Posterior cingulate gyrus (tissue), 11 donors: ENCODE results near the gene IL12RB1.
"Not testable (repeated sequence)": the region's sequence is repeated elsewhere in the genome, so short reads cannot be mapped to it uniquely, and the experiment has no call there.

Experiments
- DNase-seq, 10 donors: peaks; one replicate each; pipeline versions ENCODE4 v3.0.0 to v3.0.0-alpha.2; 2020 to 2021; ENCODE audit warnings: mixed read lengths in 3 of 10
- intact Hi-C: fragments of 100-400 bp; cut with DNase I; formaldehyde crosslinking; loops from one replicate; pipeline ENCODE4 v1.15.1; 2023

Gene IL12RB1

DNA sequence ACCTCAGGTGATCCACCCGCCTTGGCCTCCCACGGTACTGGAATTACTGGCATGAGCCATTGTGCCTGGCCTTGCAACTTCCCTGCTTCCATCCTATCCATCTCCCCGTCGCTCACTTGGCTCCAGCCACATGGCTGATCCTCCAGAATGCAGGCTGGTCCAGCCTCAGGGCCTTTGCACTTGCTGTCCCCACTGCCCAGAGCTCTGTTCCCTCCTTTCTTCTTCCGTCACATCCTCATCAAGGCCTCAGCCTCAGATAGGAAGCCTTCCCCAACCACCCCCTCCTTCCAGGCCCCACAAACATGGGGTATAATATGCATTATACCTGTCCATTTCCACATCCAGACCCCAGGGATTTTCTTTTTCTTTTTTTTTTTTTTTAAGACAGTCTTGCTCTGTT is 27.1 kb upstream of the IL12RB1 start:
- no peak for DNase-seq
- intact Hi-C loops: loop anchor here (2.0 to 5.0 kb wide), 2 partner anchors 47 to 138 kb away; no protein-coding TSS in a partner anchor

DNA sequence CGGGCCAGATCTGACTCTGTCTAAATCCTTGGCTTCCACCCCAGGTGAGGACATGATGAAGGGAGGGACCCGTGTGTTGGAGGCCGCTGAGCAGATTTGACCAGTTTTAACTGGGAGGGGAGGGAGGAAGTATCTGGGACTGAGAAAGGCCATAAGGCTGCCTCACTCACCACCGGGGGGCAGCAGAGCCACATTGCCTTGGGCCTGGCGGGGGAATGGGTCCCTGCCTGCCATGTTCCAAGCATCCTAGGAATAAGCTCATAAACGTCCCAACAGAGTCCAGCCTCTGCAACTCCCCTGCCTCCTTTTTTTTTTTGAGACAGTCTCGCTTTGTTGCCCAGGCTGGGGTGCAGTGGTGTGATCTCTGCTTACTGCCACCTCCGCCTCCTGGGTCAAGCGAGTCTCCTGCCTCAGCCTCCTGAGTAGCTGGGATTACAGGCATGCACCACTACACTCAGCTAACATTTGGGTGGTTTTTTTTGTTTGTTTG is 26.3 kb upstream of the IL12RB1 start:
- intact Hi-C loops: loop anchor here (2.0 to 5.0 kb wide), 2 partner anchors 48 to 139 kb away; no protein-coding TSS in a partner anchor
- peak; percentile 77 to 98 (median 90) for DNase-seq

DNA sequence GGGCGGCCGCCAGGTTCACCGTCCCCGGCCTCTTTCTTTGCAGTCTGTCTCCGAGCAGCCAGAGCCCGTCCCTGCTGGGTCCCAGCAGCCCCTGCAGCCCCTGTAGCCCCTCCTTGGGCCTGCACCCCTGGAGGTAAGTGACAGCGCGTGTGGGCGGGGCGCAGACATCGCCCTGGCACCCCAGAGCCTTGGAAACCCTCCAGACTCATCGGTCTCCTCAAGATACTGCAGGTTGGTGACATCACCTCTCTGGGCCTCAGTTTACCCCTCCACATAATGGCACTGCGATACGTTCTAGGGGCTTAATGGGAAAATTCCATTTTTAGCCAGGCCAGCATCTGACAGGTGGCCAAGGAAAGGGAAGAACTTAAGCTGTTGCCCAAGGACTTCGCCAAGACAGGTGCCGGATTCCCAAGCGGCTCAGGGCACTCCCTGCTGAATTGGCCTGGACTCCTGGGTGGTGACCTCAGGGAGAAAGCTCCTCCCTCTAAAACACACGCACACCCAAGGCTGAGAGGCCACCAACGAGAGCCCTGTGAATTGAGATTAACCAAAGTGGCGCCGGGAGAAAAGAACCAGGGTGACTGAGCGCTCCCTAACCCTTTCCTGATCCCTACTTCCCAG is 24.0 kb upstream of the IL12RB1 start:
- intact Hi-C loops: loop anchor here (5.0 kb wide), 1 partner anchor 142 kb away; no protein-coding TSS in a partner anchor
- no peak for DNase-seq

DNA sequence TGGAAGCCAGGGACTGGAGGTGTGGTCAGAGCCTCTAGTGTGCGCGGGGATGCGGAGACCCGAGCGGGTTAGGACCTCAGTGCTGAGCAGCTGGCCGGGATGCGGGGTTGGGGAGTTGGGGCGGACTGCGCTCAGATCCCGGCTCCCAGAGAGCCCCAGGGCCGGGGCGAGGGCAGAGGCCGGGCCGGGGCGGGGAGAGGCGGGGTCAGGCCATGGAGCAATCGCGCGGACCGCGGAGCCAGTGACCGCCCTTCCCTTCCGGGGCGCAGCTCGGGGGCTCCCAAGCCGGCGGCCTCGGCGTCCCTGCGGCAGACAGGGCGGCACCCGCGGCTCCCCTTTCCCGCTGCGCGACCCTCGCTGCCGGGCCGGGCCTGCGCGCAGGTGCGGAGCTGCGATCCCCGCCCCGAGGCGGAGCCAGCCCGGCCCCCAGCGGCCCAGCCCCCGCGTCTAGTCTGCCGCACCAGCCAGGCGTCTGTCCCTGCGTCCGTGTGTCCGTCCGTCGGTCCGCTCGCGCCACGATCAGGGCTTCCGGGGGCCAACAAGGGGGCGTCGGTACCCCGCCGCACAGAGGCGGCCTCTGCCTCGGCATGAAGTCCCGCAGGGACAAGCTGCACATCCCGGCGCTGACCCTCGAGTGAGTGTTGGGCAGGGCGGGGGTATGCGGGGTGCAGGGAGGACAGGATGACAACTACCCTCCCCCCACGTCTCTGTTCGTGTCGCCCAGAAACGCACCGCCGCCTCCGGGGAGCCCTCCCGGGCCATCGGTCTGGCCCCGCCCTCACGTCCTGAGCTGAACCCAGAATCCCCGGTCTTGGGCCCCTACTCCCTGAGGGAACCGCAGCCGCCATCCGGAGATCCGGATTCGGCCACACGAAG is 23.2 kb upstream of the IL12RB1 start:
- DNase-seq: peak in 4 of 10 donors; percentile 28 to 91 (median 55)
- intact Hi-C loops: loop anchor here (5.0 kb wide), 1 partner anchor 142 kb away; no protein-coding TSS in a partner anchor

DNA sequence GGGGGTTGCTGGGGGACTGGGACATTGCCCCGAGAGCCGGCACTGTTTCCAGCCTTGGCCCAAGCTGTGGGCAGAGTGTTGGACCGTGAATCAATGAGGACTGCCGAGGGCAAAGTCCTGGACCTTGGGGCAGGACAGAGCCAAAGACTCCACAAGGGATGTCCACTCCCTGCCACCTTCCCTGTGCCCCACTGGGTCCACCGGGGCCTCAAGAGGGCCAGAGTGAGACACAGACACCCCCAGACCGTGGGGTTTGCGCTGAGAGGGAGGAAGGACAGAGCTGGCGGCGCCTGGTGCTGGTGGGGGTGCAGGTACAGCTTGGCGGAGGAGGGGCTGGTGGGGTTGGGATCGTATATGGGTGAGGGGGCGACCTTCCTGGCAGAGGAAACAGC is 22.6 kb upstream of the IL12RB1 start:
- no peak for DNase-seq
- intact Hi-C loops: no loop called here

DNA sequence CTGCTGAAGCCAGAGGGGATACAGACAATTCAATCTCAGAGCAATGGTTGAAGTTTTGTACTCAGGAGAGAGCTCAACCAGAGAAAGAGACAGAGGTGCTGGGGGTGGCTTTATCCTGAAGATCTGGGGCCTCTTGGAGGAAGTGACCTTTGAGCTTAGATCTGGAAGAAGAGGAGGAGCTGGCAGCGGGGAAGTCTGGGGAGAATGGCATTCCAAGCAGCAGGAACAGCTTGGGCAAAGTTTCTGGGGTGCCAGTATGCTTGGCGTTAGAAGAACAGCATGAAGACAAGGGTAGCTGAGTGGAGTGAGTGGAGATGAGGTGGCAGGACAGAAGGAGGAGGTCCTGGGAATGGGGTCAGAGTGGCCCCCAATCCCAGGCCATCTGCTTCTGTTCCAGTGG is 22.2 kb upstream of the IL12RB1 start:
- intact Hi-C loops: no loop called here
- DNase-seq: no peak

DNA sequence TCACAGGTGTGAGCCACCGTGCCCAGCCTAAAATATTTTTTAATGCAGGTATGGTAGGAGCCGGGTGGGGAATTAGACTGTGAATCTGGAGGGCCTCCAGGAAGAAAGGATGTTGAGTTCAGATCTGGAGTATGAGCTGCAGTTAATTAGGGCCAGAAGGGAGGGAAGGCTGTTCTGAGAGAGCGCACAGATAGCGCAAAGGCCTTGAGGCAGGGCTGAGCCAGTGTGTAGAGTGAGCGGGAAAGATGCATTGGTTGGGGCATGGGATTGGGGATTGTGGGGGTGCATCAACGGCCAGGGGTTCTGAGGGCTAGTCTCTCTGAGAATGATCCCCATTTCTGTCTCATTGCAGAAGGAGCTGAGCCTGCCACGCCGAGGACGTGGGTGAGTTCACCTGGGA is 20.5 kb upstream of the IL12RB1 start:
- intact Hi-C loops: no loop called here

DNA sequence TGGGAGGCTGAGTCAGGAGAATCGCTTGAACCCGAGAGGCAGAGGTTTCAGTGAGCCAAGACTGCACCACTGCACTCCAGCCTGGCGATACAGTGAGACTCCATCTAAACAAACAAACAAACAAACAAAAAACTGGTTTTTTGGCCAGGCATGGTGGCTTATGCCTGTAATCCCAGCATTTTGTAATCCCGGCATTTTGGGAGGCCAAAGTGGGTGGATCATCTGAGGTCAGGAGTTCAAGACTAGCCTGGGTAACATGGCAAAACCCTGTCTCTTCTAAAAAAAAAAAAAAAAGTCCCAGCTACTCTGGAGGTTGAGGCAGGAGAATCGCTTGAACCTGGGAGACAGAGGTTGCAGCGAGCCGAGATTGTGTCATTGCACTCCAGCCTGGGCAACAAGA is 18.5 kb upstream of the IL12RB1 start:
- intact Hi-C loops, DNase-seq: not testable (repeated sequence)

More for the DNA sequence above, 20.5 kb upstream of the IL12RB1 start:
- peak in 1 of 10 donors; percentile 53 for DNase-seq

DNA sequence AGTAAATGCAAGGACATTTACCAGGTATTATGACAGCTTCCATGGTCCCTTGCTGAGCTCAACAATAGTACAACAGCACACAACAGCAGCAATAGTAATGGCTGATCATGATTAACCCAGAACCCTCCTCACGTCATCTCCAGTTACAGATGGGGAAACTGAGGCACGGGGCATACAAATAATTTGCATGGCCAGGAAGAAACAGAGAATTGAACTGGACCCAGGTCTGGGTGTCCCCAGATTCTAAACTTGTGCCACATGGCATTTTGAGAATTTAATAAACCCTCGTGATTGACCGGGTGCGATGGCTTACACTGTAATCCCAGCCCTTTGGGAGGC is 18.0 kb upstream of the IL12RB1 start:
- intact Hi-C loops: no loop called here
- DNase-seq: no peak

DNA sequence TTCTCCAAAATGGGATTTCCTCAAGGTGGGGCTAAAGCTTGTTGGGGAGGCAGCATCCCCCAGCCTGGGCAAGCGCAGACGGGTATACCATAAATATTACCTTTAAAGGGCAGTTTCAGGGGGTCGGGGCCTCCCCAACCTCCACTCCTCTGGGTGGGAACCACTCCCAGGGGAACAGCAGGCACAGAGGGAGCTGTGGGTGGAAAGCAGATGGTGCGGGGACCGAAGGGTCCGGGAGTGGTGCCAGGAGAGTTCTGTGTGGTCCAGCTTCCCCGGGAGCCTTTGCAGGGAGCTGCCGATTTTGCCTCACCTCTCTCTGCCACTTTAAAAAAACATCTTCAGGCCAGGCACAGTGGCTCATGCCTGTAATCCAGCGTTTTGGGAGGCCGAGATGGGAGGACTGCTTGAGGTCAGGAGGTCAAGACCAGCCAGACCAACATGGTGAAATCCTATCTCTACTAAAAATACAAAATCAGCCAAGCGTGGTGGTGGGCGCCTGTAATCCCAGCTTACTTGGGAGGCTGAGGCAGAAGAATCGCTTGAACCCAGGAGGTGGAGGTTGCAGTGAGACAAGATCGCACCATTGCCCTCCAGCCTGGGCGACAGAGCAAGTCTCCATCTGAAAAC is 16.3 kb upstream of the IL12RB1 start:
- intact Hi-C loops: no loop called here
- peak in 8 of 10 donors; percentile 49 to 95 (median 72) for DNase-seq

DNA sequence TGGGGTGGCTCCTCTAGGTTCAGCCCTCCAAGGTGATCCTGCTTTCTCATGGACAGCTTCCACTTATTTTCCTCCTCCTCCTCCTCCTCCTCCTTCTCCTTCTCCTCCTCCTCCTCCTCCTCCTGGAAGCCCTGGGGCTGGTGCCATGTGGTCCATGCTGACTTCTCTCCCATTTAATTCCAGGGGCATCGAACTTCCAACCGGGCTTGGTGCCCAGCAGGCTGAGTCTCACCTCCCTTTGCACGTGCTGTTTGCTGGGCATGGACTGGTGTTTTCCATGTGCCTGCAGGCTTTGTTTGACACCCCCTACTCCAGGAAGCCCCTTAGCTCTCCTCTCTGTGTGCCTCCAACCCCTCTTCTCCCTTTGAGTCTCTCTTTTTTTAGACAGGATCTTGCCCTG is 14.5 kb upstream of the IL12RB1 start:
- no peak for DNase-seq
- intact Hi-C loops: no loop called here

DNA sequence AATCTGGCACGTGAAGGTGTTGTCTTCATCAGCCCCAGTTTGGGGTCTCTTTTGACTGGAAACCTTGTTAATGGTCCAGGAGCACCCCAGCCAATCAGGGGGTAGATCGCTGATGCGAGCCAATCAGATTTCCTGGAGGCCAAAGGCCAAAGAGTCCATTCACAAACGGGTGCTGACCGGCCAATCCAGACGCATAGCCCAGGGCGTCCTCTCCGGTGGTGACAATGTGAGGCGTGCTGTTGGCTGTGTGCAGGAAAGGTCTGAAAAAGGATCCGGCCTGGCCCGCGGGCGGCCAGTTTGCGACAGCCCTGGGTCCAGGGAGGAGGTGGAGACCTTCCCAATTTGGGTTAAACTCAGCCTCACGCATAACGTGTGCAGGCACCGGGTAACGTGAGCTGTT is 14.0 kb upstream of the IL12RB1 start:
- DNase-seq: peak in 3 of 10 donors; percentile 37 to 90 (median 51)
- intact Hi-C loops: no loop called here

DNA sequence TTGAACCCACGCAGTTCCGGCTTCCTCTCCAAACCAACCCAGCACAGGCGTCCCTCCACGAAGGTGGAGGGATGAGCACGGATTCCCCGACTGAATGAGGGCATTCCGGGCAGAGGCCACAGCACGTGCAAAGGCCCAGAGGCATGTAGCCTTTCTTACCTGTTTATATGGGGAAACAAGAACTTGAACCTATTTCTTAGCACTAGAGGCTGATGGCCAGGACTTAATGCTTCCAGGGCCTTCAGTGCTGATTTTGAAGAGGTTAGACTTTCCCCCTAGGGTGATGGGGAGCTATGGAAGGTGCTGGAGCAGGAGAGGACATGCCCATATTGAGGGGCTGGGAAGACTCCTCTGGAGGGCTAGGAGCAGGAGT is 12.9 kb upstream of the IL12RB1 start:
- intact Hi-C loops: no loop called here
- DNase-seq: no peak

DNA sequence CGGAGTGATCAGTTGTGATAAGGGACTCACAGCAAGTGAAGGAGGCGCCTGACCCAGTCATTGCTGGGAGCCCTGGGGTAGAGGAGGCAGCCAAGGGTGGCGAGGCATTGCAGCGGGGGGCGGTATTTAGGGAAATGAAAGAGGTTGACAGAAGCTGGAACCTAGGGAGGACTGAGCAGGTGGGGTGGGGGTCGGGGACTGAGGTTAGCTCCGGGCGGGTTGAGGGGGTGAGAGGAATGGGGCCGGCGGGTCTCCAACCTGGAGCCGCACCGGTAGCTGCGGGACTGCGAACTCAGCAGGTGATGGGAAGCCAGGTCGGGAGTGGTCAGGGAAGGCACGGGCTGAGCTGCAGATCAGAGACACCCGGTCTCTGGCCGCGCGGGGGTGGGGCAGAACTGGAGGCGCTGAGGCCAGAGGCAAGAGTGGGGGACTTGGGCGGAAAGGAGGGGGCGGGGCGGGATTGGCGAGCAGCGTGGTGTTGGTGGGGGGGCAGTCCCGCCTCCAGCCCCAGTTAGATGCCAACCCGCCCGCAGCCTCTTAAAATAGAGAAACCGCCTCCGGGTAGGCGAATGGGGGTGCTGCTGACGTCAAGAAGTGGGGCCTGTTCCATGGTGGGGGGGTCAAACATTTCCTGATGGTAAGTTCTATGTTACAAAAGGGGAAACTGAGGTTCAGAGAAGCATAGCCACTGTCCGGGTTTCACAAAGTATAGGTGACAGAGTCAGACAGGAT is 12.3 kb upstream of the IL12RB1 start:
- DNase-seq: peak in 3 of 10 donors; percentile 24 to 92 (median 53)

DNA sequence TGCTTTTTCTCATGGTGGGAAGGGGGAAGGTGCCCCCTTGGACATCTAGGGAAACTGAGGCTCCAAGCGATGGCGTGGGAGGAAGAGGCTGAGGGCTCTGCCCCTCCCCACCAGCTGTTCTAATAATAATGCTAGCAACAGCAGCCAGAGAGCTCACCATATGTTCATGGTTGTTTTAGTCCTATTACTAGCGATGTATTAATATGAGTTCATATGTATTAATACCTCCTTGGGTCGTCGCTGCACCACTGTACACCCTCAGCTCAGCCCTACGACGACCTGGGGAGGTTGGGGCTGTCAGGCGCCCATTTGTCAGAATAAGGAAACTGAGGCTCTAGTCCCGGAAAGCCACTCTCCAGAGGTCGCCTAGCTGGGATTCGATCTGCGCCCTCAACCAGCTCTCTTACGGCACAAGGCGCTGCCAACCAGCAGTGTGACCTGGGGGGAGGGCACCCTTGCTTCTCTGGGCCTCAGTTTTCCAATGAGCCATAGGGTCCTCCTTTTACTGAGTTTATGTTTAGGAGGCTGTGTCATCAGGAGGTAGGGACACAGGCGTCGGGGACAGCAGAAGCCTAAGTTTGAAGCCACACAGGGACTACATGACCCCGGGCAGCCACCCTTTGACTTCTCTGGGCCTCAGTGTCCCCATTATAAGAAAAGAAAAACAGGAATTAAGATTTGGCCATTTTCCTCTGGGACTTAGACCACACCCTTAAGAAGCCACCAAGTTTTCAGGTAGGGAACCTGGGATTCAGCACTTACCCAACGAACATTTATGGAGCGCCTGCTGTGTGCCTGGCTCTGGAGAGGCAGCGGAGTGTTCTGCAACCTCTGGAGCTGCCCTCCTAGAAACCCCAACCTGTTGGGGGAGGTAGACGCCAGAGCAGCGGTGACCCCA is 11.5 kb upstream of the IL12RB1 start:
- no peak for DNase-seq
- intact Hi-C loops: no loop called here

More for the DNA sequence above, 12.3 kb upstream of the IL12RB1 start:
- intact Hi-C loops: no loop called here

DNA sequence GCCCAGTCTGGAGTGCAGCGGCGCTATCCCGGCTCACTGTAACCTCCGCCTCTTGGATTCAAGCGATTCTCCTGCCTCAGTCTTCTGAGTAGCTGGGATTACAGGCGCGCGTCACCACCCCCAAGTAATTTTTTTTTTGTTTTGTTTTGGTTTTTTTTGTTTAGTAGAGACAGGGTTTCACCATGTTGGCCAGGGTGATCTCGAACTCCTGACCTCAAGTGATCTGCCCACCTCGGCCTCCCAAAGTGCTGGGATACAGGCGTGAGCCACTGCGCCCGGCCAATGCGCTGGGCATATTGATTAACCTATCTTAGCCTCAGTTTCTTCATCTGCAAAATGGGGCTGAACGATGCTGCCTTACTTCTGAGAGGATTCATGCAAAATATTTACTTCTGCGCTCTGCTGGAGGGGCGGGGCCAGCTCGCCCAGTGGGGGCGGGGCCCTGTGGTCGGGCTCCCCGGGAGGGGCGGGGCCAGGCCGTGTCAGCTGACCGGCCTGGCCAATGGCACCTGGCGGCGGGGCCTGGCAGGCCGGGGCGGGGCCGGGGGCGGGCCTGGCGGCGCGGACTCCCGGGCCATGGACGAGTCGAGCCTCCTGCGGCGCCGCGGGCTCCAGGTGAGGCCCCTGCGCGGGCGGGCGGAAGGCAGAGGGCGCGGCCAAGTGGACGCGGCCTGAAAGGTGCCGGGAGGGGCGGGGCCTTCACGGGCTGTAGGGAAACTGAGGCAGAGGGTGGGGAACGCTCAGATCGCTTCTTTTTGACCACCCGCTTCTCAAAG is 10.7 kb upstream of the IL12RB1 start, which contains the start of gene MAST3:
Gene MAST3 (plus strand): TSS at position 562 of the 776 bp plus-strand sequence. CDS start 15 bp downstream, at position 577.
- peak; percentile 78 to 98 (median 86) for DNase-seq
- intact Hi-C loops: no loop called here

DNA sequence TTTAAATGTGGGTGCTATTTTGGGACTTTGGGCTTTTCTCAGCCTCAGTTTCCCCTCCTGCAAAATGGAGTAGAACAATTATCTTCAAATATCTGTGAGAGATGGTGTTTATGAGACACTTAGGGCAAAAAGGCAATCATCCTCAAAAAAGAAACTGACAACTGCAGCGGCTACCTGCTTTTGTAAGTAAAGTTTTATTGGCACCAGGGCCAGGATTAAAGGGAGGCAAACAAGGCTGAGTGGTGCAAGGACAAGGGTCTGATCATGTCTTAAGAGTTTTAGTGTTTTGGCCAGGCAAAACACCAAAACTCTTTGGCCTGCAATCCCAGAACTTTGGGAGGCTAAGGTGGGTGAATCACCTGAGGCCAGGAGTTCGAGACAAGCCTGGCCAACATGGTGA is 9.5 kb upstream of the IL12RB1 start:
- intact Hi-C loops: no loop called here

DNA sequence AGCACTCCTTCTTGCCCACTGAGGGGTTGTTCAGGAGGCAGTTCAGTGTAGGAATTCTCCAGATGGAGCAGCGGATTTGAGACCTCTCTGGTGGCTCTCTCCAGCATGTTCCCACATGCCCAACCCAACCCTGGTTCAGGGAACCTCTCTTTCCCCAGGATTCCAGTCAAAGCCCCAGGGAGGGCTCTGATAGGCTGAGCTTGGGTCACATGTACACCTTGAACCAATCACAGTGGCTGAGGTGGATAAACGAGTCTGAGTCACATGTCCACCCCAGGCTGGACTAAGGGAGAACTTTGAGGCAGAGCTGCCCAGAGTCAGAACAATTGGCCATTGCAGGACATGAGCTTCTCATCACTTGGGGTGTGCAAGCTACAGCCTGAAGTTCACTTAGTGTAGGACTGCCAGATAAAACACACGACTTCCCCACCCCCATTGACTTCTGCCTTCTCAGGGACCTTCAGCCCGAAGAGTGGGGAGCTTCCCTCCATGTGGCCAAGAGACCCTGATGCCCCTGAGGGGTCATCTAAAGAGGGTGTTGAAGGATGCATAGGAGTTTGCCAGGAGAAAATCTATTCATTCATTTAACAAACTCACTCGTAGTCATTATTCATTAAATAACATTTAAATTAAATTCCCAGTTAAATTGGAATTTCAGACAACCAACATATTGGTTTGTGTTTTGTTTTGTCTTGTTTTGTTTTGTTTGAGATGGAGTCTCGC is 6.9 kb upstream of the IL12RB1 start:
- no peak for DNase-seq
- intact Hi-C loops: no loop called here

More for the DNA sequence above, 9.5 kb upstream of the IL12RB1 start:
- DNase-seq: no peak
